Body of pancreas (tissue), 4 donors: ENCODE results near the gene NCOA3. TPM values are rescaled to one million over a fixed set of nuclear protein-coding genes. Genes with fewer than 3 reads are reported as not detected.

Source experiments
- ATAC-seq: fragments of 150-250 bp; one replicate; pipeline ENCODE4 v1.9.1; 2016
- DNase-seq, 4 donors: peaks; one replicate each; pipeline ENCODE4 v3.0.0-alpha.2; 2019
- H3K27ac ChIP-seq, 4 donors: fragments of 200-600 bp; sonication (generic); 1 replicate in 3 of 4; 2 replicates in 1 of 4; pipeline versions ENCODE4 v1.5.1 to v1.6.1; 2016 to 2019; ENCODE audit warnings: mild to moderate bottlenecking in 1 of 4, mixed read lengths in 1 of 4, moderate library complexity in 1 of 4
- H3K27me3 ChIP-seq, 2 donors: fragments of 200-600 bp; sonication (generic); one replicate each; pipeline ENCODE4 v1.6.0; 2016; ENCODE audit warnings: mild to moderate bottlenecking in 1 of 2
- H3K36me3 ChIP-seq, 2 donors: fragments of 200-600 bp; sonication (generic); replicated peaks in 1 of 2; 2 replicates each; pipeline ENCODE4 v1.5.1; 2016; ENCODE audit warnings: low read depth in 2 of 2; ENCODE audit not compliant: insufficient read depth in 1 of 2
- H3K4me1 ChIP-seq: fragments of 200-600 bp; sonication (generic); one replicate; pipeline ENCODE4 v1.6.0; 2016
- H3K4me3 ChIP-seq, 2 donors: fragments of 200-600 bp; sonication (generic); 1 replicate in 1 of 2; 2 replicates in 1 of 2; pipeline ENCODE4 v1.5.1; 2016 to 2019
- H3K9me3 ChIP-seq, 3 donors: fragments of 200-600 bp; sonication (generic); 1 replicate in 2 of 3; 2 replicates in 1 of 3; pipeline ENCODE4 v1.5.1; 2016
- POLR2A ChIP-seq, 3 donors: fragments of 450-650 bp; IDR thresholded peaks; one replicate each; pipeline ENCODE4 v1.6.1; 2016; ENCODE audit warnings: antibody characterized with exemption in 3 of 3, mild to moderate bottlenecking in 2 of 3
- WGBS, 2 donors: methylation state at CpG; one replicate each; pipeline ENCODE4 v1.1.5; 2017; 5-methylcytosine and 5-hydroxymethylcytosine counted together
- intact Hi-C: fragments of 100-400 bp; cut with DNase I; formaldehyde crosslinking; loops from one replicate; pipeline ENCODE4 v1.15.1; 2023
- total RNA-seq, 2 donors: library from RNA; depleted of rRNA; stranded (reverse); fragments of >200 nt; gene quantifications; one replicate each; pipeline ENCODE4 v1.1.0, GENCODE V29; 2016
- TF ChIP-seq, protein P1 (sequence below), 7 experiments: fragments of 450-650 bp in 4 of 7; fragments of 200-600 bp in 3 of 7; sonication (generic) in 3 of 7; IDR thresholded peaks; one replicate each; pipeline ENCODE4 v1.5.1; 2016 to 2019; ENCODE audit warnings: antibody characterized with exemption in 7 of 7

Gene NCOA3
- total RNA-seq, 2 donors from 2014 or later: 14.8 to 17.1 TPM

DNA sequence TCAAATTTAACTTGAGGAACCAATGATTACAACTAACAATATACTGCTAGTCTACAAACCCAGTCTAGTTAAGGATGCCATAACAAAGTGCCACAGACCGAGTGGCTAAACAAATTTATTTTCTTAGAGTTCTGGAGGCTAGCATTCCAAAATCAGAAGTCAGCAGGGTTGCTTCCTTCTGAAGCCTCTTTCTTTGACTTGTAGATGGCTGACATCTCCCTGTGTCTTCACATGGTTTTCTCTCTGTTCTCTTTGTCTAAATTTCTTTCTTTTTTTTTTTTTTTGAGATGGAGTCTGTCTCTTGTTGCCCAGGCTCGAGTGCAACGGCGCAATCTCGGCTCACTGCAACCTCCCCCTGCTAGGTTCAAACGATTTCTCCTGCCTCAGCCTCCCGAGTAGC lies 56.1 kb downstream of the NCOA3 start:
- H3K4me1 ChIP-seq: peaks cover 18% of the 10 kb centered on the region
- no peaks in the 10 kb centered on the region for H3K9me3 ChIP-seq
- no peaks in the 10 kb centered on the region for H3K36me3 ChIP-seq
- WGBS, 2 donors: 91 to 92% methylated on average over 7 of the region's 7 CpGs
- no peaks in the 10 kb centered on the region for H3K27me3 ChIP-seq
- no peak for ATAC-seq
- intact Hi-C loops: no loop called here
- TF ChIP-seq POLR2A (IDR thresholded peaks at IDR 0.05): no peak
- TF ChIP-seq, protein P1, sequence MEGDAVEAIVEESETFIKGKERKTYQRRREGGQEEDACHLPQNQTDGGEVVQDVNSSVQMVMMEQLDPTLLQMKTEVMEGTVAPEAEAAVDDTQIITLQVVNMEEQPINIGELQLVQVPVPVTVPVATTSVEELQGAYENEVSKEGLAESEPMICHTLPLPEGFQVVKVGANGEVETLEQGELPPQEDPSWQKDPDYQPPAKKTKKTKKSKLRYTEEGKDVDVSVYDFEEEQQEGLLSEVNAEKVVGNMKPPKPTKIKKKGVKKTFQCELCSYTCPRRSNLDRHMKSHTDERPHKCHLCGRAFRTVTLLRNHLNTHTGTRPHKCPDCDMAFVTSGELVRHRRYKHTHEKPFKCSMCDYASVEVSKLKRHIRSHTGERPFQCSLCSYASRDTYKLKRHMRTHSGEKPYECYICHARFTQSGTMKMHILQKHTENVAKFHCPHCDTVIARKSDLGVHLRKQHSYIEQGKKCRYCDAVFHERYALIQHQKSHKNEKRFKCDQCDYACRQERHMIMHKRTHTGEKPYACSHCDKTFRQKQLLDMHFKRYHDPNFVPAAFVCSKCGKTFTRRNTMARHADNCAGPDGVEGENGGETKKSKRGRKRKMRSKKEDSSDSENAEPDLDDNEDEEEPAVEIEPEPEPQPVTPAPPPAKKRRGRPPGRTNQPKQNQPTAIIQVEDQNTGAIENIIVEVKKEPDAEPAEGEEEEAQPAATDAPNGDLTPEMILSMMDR (IDR thresholded peaks at IDR 0.05): no peak
- no peak for DNase-seq
- H3K27ac ChIP-seq: no peak overlapping the region
- H3K4me3 ChIP-seq: no peak overlapping the region

GRCh38 chr20:47558295-47559066 lies 56.8 kb downstream of the NCOA3 start:
- H3K4me1 ChIP-seq: peaks cover 18% of the 10 kb centered on the region
- no peaks in the 10 kb centered on the region for H3K36me3 ChIP-seq
- intact Hi-C loops: no loop called here
- H3K4me3 ChIP-seq: no peak overlapping the region
- no peak for ATAC-seq
- no peaks in the 10 kb centered on the region for H3K27me3 ChIP-seq
- H3K27ac ChIP-seq: no peak overlapping the region
- no peak for TF ChIP-seq POLR2A (IDR thresholded peaks at IDR 0.05)
- TF ChIP-seq, protein P1 (IDR thresholded peaks at IDR 0.05): no peak
- H3K9me3 ChIP-seq: no peaks in the 10 kb centered on the region
- 88 to 96% methylated on average over 10 of the region's 10 CpGs for WGBS, 2 donors
- DNase-seq: no peak

GRCh38 chr20:47559141-47559540 lies 57.5 kb downstream of the NCOA3 start:
- ATAC-seq: no peak
- intact Hi-C loops: no loop called here
- H3K27ac ChIP-seq: peak overlapping the region in 1 of 4 donors; percentile 3

GRCh38 chr20:47561180-47561579 lies 59.5 kb downstream of the NCOA3 start:
- Histone ChIP-seq H3K27ac (no peak overlapping the region), H3K9me3 (no peaks in the 10 kb centered on the region), H3K27me3 (no peaks in the 10 kb centered on the region), H3K4me3 (no peak overlapping the region), H3K4me1 (peaks cover 18% of the 10 kb centered on the region), H3K36me3 (no peaks in the 10 kb centered on the region)
- ATAC-seq (no peak), DNase-seq (no peak)
- WGBS, 2 donors: 53 to 58% methylated on average over 3 of the region's 3 CpGs
- no peak for TF ChIP-seq POLR2A (IDR thresholded peaks at IDR 0.05)
- TF ChIP-seq, protein P1 (IDR thresholded peaks at IDR 0.05): no peak
- intact Hi-C loops: no loop called here

More at GRCh38 chr20:47559141-47559540, 57.5 kb downstream of the NCOA3 start:
- DNase-seq: no peak
- no peak overlapping the region for H3K4me3 ChIP-seq
- peaks cover 18% of the 10 kb centered on the region for H3K4me1 ChIP-seq
- H3K36me3 ChIP-seq: no peaks in the 10 kb centered on the region
- TF ChIP-seq, protein P1 (IDR thresholded peaks at IDR 0.05): no peak
- TF ChIP-seq POLR2A (IDR thresholded peaks at IDR 0.05): no peak
- H3K27me3 ChIP-seq: no peaks in the 10 kb centered on the region
- H3K9me3 ChIP-seq: no peaks in the 10 kb centered on the region
